ENCODE results near the gene PRKG2. TPM values are rescaled to one million over a fixed set of nuclear protein-coding genes. Genes with fewer than 3 reads are reported as not detected.
A peak's percentile ranks its signal among the peaks of the same experiment; 100 is the strongest.

PRKG2 gene, protein sequence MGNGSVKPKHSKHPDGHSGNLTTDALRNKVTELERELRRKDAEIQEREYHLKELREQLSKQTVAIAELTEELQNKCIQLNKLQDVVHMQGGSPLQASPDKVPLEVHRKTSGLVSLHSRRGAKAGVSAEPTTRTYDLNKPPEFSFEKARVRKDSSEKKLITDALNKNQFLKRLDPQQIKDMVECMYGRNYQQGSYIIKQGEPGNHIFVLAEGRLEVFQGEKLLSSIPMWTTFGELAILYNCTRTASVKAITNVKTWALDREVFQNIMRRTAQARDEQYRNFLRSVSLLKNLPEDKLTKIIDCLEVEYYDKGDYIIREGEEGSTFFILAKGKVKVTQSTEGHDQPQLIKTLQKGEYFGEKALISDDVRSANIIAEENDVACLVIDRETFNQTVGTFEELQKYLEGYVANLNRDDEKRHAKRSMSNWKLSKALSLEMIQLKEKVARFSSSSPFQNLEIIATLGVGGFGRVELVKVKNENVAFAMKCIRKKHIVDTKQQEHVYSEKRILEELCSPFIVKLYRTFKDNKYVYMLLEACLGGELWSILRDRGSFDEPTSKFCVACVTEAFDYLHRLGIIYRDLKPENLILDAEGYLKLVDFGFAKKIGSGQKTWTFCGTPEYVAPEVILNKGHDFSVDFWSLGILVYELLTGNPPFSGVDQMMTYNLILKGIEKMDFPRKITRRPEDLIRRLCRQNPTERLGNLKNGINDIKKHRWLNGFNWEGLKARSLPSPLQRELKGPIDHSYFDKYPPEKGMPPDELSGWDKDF
- 10 to 100 TPM in 2 of 4 donors, 1 to 10 TPM in 2; 4.5 to 20.4 (median 13.1) TPM for total RNA-seq
- 6.0 TPM for polyA plus RNA-seq
- long read RNA-seq, donor 1, full-length matches to known transcripts: 6 of 13 reads
- long read RNA-seq, donor 1, partial matches to known transcripts: 3 of 13 reads
- long read RNA-seq, donor 1, other reads (novel, unspliced or antisense): 4 of 13 reads
- long read RNA-seq, donor 2, full-length matches to known transcripts: 9 of 12 reads
- long read RNA-seq, donor 2, partial matches to known transcripts: 3 of 12 reads
- long read RNA-seq, donor 2, other reads (novel, unspliced or antisense): 0 of 12 reads
- long read RNA-seq, donor 3, full-length matches to known transcripts: 4 of 8 reads
- long read RNA-seq, donor 3, partial matches to known transcripts: 0 of 8 reads
- long read RNA-seq, donor 3, other reads (novel, unspliced or antisense): 4 of 8 reads
- long read RNA-seq, donor 4, full-length matches to known transcripts: 9 of 13 reads
- long read RNA-seq, donor 4, partial matches to known transcripts: 2 of 13 reads
- long read RNA-seq, donor 4, other reads (novel, unspliced or antisense): 2 of 13 reads

DNA sequence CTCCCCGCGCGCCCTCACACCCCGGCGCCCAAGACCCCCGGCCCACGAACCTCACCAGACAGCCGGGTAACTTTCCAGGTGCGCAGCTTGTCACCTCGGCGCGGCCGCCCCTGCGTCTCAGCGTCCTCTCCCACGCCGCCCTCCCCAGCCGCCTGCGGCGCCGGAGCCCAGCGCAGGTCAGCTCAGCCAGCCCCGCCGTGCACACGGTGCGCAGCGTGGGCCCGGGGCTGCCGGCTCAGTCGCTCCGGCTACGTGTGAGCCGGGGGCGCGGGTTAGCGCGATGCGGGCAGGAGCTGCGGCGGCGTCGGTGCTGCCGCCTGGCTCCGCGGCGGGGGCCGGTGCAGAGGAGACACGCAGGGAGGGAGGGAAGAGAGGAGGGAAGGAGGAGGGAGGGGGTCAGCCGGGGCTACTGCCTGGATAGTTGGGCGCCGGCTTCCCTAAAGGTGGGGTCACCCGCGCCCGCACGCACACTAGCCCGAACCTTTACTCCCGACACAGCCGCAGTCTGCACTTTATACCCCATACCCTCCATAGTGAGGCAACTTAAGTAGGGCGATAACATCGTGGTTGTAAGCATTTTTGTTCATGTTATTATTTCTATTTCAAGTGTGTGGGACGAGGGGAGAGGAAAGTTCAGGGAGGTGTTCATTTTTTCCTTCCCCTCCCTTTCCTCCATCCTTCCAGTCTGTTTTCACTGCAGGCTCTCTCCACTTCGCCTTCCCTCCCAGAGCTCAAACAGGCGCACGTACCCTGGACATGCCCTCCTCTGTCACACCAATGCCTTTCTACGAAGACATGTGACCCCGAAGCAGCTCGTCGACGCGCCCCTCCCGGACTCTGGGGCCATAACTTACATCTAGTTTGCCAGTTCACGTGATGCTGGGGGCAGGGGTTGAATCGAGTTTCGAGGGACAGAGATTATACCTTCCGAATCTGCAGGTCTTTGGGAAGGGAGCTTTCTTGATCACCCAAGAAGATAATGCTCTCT lies at the start of gene PRKG2:
TSS of gene PRKG2 (minus strand) at position 342 of the 988 bp plus-strand sequence. CDS start 10,175 bp downstream, outside the sequence.
- H3K4me3 ChIP-seq (ENCODE audit: low read length): peak within 1 kb of the TSS; percentile 43
- peak in 2 of 3 donors; percentile 55 to 67 for DNase-seq
- H3K27me3 ChIP-seq (ENCODE audit: control insufficient read depth, insufficient read depth): no peaks in the 10 kb centered on the region
- peak within 1 kb of the TSS; percentile 34 for H3K27ac ChIP-seq (ENCODE audit: low read length)
- peak; percentile 70 to 76 for ATAC-seq
- no peaks in the 10 kb centered on the region for H3K4me1 ChIP-seq (ENCODE audit: control insufficient read depth, insufficient read depth, low read length)
- intact Hi-C loops (cut with DNase I): no loop called here
- WGBS: 2% methylated on average over 75 of the region's 75 CpGs
- H3K9me3 ChIP-seq (ENCODE audit: control insufficient read depth, low read length): no peaks in the 10 kb centered on the region

DNA sequence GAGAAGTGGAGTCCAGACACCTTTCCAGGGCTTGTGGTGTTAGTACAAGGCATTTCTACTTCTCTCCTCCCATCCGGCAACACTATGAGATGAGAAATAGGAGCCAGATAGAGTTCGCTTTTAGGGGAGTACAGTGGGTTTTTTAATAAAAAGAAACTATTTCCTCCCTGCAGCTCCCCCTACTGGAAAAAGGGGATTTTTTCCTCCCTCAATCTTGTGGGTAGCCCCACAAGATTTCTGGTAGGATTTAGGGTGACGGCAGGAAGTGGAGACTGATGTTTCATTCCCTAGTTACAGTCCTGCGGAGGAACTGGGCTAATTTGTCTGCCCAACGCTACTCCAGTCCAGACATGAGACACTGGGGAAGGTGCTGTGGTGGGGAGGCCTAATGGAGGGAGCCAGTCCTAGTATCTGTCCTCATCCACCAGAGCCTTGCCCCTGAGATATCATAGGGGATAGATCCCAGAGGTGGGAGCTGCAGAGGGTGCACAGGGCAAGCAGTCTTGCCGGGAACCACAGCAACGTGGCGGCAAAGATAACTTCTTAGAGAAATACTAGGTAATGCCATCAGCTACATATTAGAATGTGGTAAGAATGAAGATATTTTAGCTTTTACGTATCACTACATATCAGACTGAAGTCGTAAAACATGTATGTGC lies 45.5 kb upstream of the PRKG2 start:
- Histone ChIP-seq H3K27ac (ENCODE audit: low read length) (no peak overlapping the region), H3K4me3 (ENCODE audit: low read length) (no peak overlapping the region), H3K27me3 (ENCODE audit: control insufficient read depth, insufficient read depth) (no peaks in the 10 kb centered on the region), H3K4me1 (ENCODE audit: control insufficient read depth, insufficient read depth, low read length) (peaks cover 1% of the 10 kb centered on the region), H3K9me3 (ENCODE audit: control insufficient read depth, low read length) (no peaks in the 10 kb centered on the region)
- intact Hi-C loops (cut with DNase I): no loop called here
- 80% methylated on average over 10 of the region's 10 CpGs for WGBS
- DNase-seq (no peak), ATAC-seq (no peak)

DNA sequence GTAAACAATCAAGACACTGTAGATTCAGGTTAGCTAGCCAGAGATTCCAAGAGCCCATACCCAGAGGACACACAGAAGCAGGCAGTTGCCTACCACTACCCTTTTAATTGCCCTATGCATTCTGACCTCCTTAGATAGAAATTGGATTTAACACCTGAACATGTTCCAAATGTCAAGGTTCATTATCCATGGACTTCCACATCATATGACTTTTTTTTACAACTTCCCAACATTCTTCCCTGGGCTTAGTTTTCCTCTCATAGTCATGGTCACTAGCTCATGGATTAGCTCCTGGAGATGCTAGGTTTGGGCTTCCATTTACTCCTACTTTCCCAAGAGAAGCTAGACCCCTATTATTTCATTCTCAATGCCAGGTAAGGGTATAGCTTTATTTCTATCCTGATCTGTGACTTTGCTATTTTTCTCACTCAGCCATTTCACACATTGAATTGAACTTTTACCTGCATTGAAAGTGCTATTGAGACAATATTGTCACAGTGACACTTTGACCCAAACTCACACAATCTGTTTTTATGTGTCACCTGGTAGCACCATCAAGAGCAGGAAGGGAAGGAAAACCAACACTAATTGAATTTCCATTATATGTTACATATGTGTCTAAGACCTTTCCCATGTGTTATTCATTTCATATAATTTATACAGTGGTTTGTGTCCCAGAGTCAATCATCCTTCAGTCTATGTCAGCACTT lies 44.0 kb upstream of the PRKG2 start:
- H3K4me1 ChIP-seq (ENCODE audit: control insufficient read depth, insufficient read depth, low read length): peaks cover 1% of the 10 kb centered on the region
- no peak for ATAC-seq
- intact Hi-C loops (cut with DNase I): no loop called here

DNA sequence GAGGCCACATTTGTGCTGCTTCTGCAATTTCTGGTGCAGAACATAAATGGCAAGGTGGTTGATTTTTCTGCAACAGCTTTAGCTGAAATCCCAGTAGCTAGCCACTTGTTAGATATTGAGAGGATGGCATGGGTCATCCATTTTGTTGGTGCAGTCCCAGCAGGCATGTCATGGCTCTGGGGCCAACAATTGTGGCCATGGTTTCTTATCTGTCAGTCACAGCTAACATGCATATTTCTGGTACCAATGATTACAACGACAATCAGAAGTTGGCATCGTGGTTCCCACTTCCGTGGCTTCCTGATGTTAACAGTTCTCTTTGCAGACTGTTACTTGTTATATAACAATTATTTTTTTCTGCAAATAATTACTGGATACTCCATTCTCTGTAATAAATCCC lies 42.8 kb upstream of the PRKG2 start:
- no peaks in the 10 kb centered on the region for H3K27me3 ChIP-seq (ENCODE audit: control insufficient read depth, insufficient read depth)
- H3K4me3 ChIP-seq (ENCODE audit: low read length): no peak overlapping the region
- WGBS: 67% methylated on average over 3 of the region's 3 CpGs
- H3K27ac ChIP-seq (ENCODE audit: low read length): no peak overlapping the region
- intact Hi-C loops (cut with DNase I): no loop called here
- no peak for ATAC-seq
- no peaks in the 10 kb centered on the region for H3K9me3 ChIP-seq (ENCODE audit: control insufficient read depth, low read length)
- no peak for DNase-seq
- H3K4me1 ChIP-seq (ENCODE audit: control insufficient read depth, insufficient read depth, low read length): peaks cover 1% of the 10 kb centered on the region

More for the DNA sequence above, 44.0 kb upstream of the PRKG2 start:
- no peak for DNase-seq
- H3K4me3 ChIP-seq (ENCODE audit: low read length): no peak overlapping the region
- H3K27ac ChIP-seq (ENCODE audit: low read length): no peak overlapping the region
- H3K27me3 ChIP-seq (ENCODE audit: control insufficient read depth, insufficient read depth): no peaks in the 10 kb centered on the region
- H3K9me3 ChIP-seq (ENCODE audit: control insufficient read depth, low read length): no peaks in the 10 kb centered on the region

DNA sequence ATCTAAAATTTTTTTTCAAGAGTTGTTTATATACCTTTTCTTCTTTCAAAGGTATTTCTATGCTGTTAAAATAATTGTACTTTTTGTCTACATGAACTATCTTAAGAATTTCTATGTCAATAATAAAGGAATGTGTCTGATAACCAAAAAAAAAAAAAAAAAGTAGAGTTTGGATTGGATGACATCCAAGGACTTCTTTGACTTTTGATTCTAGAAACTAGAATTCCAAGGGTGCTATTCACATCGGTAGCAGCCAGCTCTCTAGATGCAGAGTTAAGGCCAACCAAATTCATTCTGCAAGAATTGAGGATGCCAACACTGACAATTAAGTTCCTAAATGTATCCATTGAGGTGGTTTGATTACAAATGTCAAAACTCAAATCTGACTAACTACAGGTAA lies 42.0 kb upstream of the PRKG2 start:
- DNase-seq (no peak), ATAC-seq (no peak)
- Histone ChIP-seq H3K27ac (ENCODE audit: low read length) (no peak overlapping the region), H3K4me3 (ENCODE audit: low read length) (no peak overlapping the region), H3K4me1 (ENCODE audit: control insufficient read depth, insufficient read depth, low read length) (peaks cover 1% of the 10 kb centered on the region), H3K27me3 (ENCODE audit: control insufficient read depth, insufficient read depth) (no peaks in the 10 kb centered on the region), H3K9me3 (ENCODE audit: control insufficient read depth, low read length) (no peaks in the 10 kb centered on the region)
- 19% methylated on average over 1 of the region's 1 CpG for WGBS
- intact Hi-C loops (cut with DNase I): no loop called here

DNA sequence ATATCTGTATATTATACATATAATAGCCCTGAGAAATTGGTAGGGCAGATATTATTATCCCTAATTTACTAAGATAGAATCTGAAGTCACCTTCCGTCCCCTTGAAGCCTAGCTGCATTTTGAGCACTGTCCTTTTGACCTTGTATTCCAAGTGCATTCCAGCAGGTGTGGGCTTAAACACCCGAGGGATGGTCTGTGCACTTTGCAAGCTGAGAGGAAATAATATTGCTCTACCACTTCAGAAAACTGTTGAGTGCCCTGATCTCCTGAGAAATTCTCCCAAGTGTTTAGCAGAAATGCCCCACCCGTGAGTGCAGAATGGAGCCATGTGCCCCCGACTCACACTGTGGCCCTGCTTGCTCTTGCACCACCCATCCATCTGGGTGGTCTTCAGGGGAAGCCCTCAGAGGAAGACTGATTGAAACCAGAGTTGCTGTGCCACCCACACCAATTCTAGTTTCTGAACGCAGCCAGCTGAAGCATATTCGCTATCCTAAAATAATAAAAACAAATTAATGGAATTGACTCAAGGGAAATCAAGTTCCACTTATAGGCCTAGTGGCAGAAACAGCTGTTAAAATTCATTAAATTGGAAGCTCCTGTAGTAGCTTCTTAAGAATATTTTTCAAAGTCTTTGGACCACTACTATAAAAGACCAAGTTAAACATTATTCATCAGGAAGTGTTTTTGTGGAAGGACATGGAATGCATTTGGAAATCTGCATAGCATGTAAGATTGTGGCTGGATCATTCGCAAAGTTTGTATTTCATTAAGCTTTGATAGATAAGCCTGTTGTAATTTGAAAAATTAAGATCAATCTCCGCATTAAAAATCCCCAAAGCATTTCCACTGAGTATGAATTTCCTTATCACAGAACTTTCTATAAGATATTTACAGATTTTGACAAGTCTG lies 41.3 kb upstream of the PRKG2 start:
- intact Hi-C loops (cut with DNase I): no loop called here
- Histone ChIP-seq H3K27ac (ENCODE audit: low read length) (no peak overlapping the region), H3K9me3 (ENCODE audit: control insufficient read depth, low read length) (no peaks in the 10 kb centered on the region), H3K27me3 (ENCODE audit: control insufficient read depth, insufficient read depth) (no peaks in the 10 kb centered on the region), H3K4me1 (ENCODE audit: control insufficient read depth, insufficient read depth, low read length) (peaks cover 1% of the 10 kb centered on the region), H3K4me3 (ENCODE audit: low read length) (no peak overlapping the region)
- 52% methylated on average over 8 of the region's 8 CpGs for WGBS
- DNase-seq (no peak), ATAC-seq (no peak)

DNA sequence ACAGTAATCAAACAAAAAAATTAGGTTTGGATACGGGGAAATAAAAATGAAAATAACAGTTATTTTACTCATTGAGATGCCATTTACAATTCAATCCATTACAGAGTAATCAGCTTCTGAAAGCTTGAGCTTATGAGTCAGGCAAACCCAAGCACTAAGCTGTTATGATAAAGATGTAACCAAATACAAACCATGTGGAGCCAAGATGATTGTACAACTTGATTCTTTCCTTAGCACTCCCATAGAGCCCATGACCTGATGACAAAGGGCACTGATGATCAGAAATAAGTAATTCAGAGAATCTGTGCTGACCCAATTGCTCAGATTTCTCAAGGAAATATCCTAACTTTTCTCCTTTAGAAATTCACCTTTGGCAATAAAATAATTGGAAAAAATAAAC lies 40.5 kb upstream of the PRKG2 start:
- peaks cover 1% of the 10 kb centered on the region for H3K4me1 ChIP-seq (ENCODE audit: control insufficient read depth, insufficient read depth, low read length)
- no peak overlapping the region for H3K4me3 ChIP-seq (ENCODE audit: low read length)
- no peaks in the 10 kb centered on the region for H3K27me3 ChIP-seq (ENCODE audit: control insufficient read depth, insufficient read depth)
- 71% methylated on average over 1 of the region's 1 CpG for WGBS
- H3K9me3 ChIP-seq (ENCODE audit: control insufficient read depth, low read length): no peaks in the 10 kb centered on the region
- no peak for DNase-seq
- intact Hi-C loops (cut with DNase I): no loop called here
- ATAC-seq: no peak
- no peak overlapping the region for H3K27ac ChIP-seq (ENCODE audit: low read length)

DNA sequence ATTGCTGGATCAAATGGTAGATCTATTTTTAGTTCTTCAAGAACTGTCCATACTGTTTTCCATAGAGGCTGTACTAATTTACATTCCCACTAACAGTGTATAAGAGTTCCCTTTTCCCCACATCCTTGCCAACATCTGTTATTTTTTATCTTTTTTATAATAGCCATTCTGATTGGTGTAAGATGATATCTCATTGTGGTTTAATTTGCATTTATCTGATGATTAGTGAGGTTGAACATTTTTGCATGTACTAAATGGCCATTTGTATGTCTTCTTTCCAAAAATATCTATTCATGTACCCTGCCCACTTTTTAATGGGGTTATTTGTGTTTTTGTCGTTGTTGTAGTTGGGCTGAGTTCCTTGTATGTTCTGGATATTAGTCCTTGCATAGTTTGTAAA lies 35.4 kb upstream of the PRKG2 start:
- DNase-seq (no peak), ATAC-seq (no peak)
- Histone ChIP-seq H3K4me3 (ENCODE audit: low read length) (no peak overlapping the region), H3K4me1 (ENCODE audit: control insufficient read depth, insufficient read depth, low read length) (no peaks in the 10 kb centered on the region), H3K27ac (ENCODE audit: low read length) (no peak overlapping the region), H3K27me3 (ENCODE audit: control insufficient read depth, insufficient read depth) (no peaks in the 10 kb centered on the region), H3K9me3 (ENCODE audit: control insufficient read depth, low read length) (no peaks in the 10 kb centered on the region)
- intact Hi-C loops (cut with DNase I): no loop called here
- 84% methylated on average over 1 of the region's 1 CpG for WGBS
